Mesenchymal stem cell (in vitro differentiated cells and primary cell): ENCODE measurements around the gene URB1.
A peak's percentile ranks its signal among the peaks of the same experiment; 100 is the strongest.

Experiments used
- DNase-seq: peaks from one replicate; pipeline ENCODE4 v3.0.0-alpha.2; 2013
- H2AFZ ChIP-seq: one replicate; pipeline ENCODE4 v1.6.1; 2013; ENCODE audit warnings: low read depth, mild to moderate bottlenecking, control low read depth, inconsistent platforms, low read length, moderate library complexity
- H2AK5ac ChIP-seq: 2 replicates; pipeline ENCODE4 v1.6.1; 2013; ENCODE audit warnings: low read length, moderate library complexity, mild to moderate bottlenecking, inconsistent platforms; ENCODE audit not compliant: severe bottlenecking
- H2BK120ac ChIP-seq: one replicate; pipeline ENCODE4 v1.6.1; 2013; ENCODE audit warnings: low read depth, mild to moderate bottlenecking, inconsistent platforms, low read length, moderate library complexity
- H2BK12ac ChIP-seq, 2 experiments: one replicate each; pipeline ENCODE4 v1.6.1; 2013; ENCODE audit warnings: inconsistent platforms in 2 of 2, low read length in 2 of 2, mild to moderate bottlenecking in 2 of 2, moderate library complexity in 2 of 2, control low read depth in 1 of 2
- H2BK15ac ChIP-seq: one replicate; pipeline ENCODE4 v1.6.1; 2013; ENCODE audit warnings: mild to moderate bottlenecking, low read depth, inconsistent platforms; ENCODE audit not compliant: poor library complexity, severe bottlenecking
- H2BK5ac ChIP-seq: 2 replicates; pipeline ENCODE4 v1.6.1; 2013; ENCODE audit warnings: low read depth, mild to moderate bottlenecking, low read length, control low read depth, inconsistent platforms; ENCODE audit not compliant: poor library complexity, severe bottlenecking
- H3K14ac ChIP-seq, 2 experiments: one replicate each; pipeline ENCODE4 v1.6.1; 2013; ENCODE audit warnings: inconsistent platforms in 2 of 2, low read length in 2 of 2, control low read depth in 1 of 2, mild to moderate bottlenecking in 1 of 2, moderate library complexity in 1 of 2
- H3K18ac ChIP-seq, 2 experiments: one replicate each; pipeline ENCODE4 v1.6.1; 2013; ENCODE audit warnings: inconsistent platforms in 2 of 2, low read length in 2 of 2, control low read depth in 1 of 2, low read depth in 1 of 2, mild to moderate bottlenecking in 1 of 2
- H3K23ac ChIP-seq, 2 experiments: one replicate each; pipeline ENCODE4 v1.6.1; 2013; ENCODE audit warnings: inconsistent platforms in 2 of 2, low read length in 2 of 2, mild to moderate bottlenecking in 2 of 2, moderate library complexity in 2 of 2, control low read depth in 1 of 2
- H3K27ac ChIP-seq: 2 replicates; pipeline ENCODE4 v1.5.1; 2013; ENCODE audit warnings: mild to moderate bottlenecking, moderate library complexity, low read length, control low read depth, inconsistent platforms; ENCODE audit not compliant: poor library complexity, severe bottlenecking
- H3K27me3 ChIP-seq, 2 experiments: 2 replicates each; pipeline versions ENCODE4 v1.6.1 to v1.7.0; 2013; ENCODE audit warnings: low read length in 2 of 2, mild to moderate bottlenecking in 2 of 2, moderate library complexity in 2 of 2, control low read depth in 1 of 2, inconsistent platforms in 1 of 2; ENCODE audit not compliant: control insufficient read depth in 1 of 2, insufficient read depth in 1 of 2
- H3K36me3 ChIP-seq, 2 experiments: 2 replicates each; pipeline versions ENCODE4 v1.6.1 to v1.7.0; 2013; ENCODE audit warnings: low read length in 2 of 2, control low read depth in 1 of 2, inconsistent platforms in 1 of 2, low read depth in 1 of 2, mild to moderate bottlenecking in 1 of 2; ENCODE audit not compliant: insufficient read depth in 2 of 2, control insufficient read depth in 1 of 2
- H3K4ac ChIP-seq, 2 experiments: one replicate each; pipeline ENCODE4 v1.6.1; 2013; ENCODE audit warnings: inconsistent platforms in 2 of 2, low read length in 2 of 2, mild to moderate bottlenecking in 2 of 2, moderate library complexity in 2 of 2, control low read depth in 1 of 2, low read depth in 1 of 2
- H3K4me1 ChIP-seq: 2 replicates; pipeline ENCODE4 v1.6.1; 2013; ENCODE audit warnings: low read depth, low read length, control low read depth; ENCODE audit not compliant: control insufficient read depth, insufficient read depth
- H3K4me2 ChIP-seq: 2 replicates; pipeline ENCODE4 v1.6.1; 2013; ENCODE audit warnings: low read length, mild to moderate bottlenecking, inconsistent platforms; ENCODE audit not compliant: poor library complexity, severe bottlenecking
- H3K4me3 ChIP-seq, 2 experiments: 2 replicates each; pipeline versions ENCODE4 v1.5.1 to v1.7.0; 2013; ENCODE audit warnings: low read length in 2 of 2, mild to moderate bottlenecking in 2 of 2, control low read depth in 1 of 2, low read depth in 1 of 2; ENCODE audit not compliant: insufficient read depth in 1 of 2
- H3K79me1 ChIP-seq: replicated peaks from 2 replicates; pipeline ENCODE4 v1.6.1; 2013; ENCODE audit warnings: mild to moderate bottlenecking, control low read depth, low read length, inconsistent platforms; ENCODE audit not compliant: poor library complexity, severe bottlenecking
- H3K9ac ChIP-seq: 2 replicates; pipeline ENCODE4 v1.7.0; 2013; ENCODE audit warnings: mild to moderate bottlenecking, low read length, moderate library complexity
- H3K9me3 ChIP-seq: 2 replicates; pipeline ENCODE4 v1.7.0; 2013; ENCODE audit warnings: mild to moderate bottlenecking, low read length; ENCODE audit not compliant: control insufficient read depth
- H4K8ac ChIP-seq: one replicate; pipeline ENCODE4 v1.6.1; 2013; ENCODE audit warnings: inconsistent platforms, mild to moderate bottlenecking, low read length, moderate library complexity
- H4K91ac ChIP-seq: one replicate; pipeline ENCODE4 v1.6.1; 2013; ENCODE audit warnings: mild to moderate bottlenecking, low read length, inconsistent platforms
- WGBS: methylation state at CpG from one replicate; pipeline ENCODE4 v1.1.7; 2013; ENCODE audit warnings: mixed read lengths; 5-methylcytosine and 5-hydroxymethylcytosine counted together

URB1 gene

GRCh38 chr21:32403201-32403777 lies 10.5 kb upstream of the URB1 start:
- H3K27me3 ChIP-seq: peaks cover 0 to 24% of the 10 kb centered on the region in 2 experiments
- H3K4ac ChIP-seq: no peak overlapping the region
- H4K8ac ChIP-seq: no peak overlapping the region
- WGBS: 27% methylated on average over 5 of the region's 5 CpGs
- H2BK5ac ChIP-seq: no peak overlapping the region
- peak overlapping the region; percentile 19 for H3K9ac ChIP-seq
- H3K4me1 ChIP-seq: no peaks in the 10 kb centered on the region
- H3K4me3 ChIP-seq: no peak overlapping the region
- no peak overlapping the region for H4K91ac ChIP-seq
- no peaks in the 10 kb centered on the region for H3K9me3 ChIP-seq
- no peak overlapping the region for H3K4me2 ChIP-seq
- no peak overlapping the region for H3K14ac ChIP-seq
- H3K23ac ChIP-seq: no peak overlapping the region
- H2BK15ac ChIP-seq: no peak overlapping the region
- DNase-seq: peak; percentile 45
- no peak overlapping the region for H3K18ac ChIP-seq
- H2BK120ac ChIP-seq: no peak overlapping the region
- H2BK12ac ChIP-seq: no peak overlapping the region
- H2AFZ ChIP-seq: no peak overlapping the region
- no peaks in the 10 kb centered on the region for H3K36me3 ChIP-seq
- H2AK5ac ChIP-seq: no peak overlapping the region
- no peak overlapping the region for H3K27ac ChIP-seq
- no peaks in the 10 kb centered on the region for H3K79me1 ChIP-seq

GRCh38 chr21:32393677-32394001 lies 827 bp upstream of the URB1 start:
- H3K4me1 ChIP-seq: peaks cover 15% of the 10 kb centered on the region
- H3K23ac ChIP-seq: no peak overlapping the region
- H3K79me1 ChIP-seq: peaks cover 9% of the 10 kb centered on the region
- H2AFZ ChIP-seq: peak overlapping the region; percentile 10
- no peak overlapping the region for H3K14ac ChIP-seq
- H3K9ac ChIP-seq: peak overlapping the region; percentile 85
- H3K4ac ChIP-seq: no peak overlapping the region
- no peak for DNase-seq
- H4K91ac ChIP-seq: no peak overlapping the region
- H3K27me3 ChIP-seq: no peaks in the 10 kb centered on the region
- peak overlapping the region in 1 of 2 experiments; percentile 84 for H3K18ac ChIP-seq
- 94% methylated on average over 9 of the region's 9 CpGs for WGBS
- peaks cover 4 to 6% of the 10 kb centered on the region in 2 experiments for H3K36me3 ChIP-seq
- no peak overlapping the region for H2BK120ac ChIP-seq
- peak overlapping the region; percentile 99 for H4K8ac ChIP-seq
- H2BK5ac ChIP-seq: no peak overlapping the region
- H2AK5ac ChIP-seq: no peak overlapping the region
- no peak overlapping the region for H2BK12ac ChIP-seq
- H3K9me3 ChIP-seq: no peaks in the 10 kb centered on the region
- no peak overlapping the region for H3K27ac ChIP-seq
- peak overlapping the region in 1 of 2 experiments; percentile 96 for H3K4me3 ChIP-seq
- H3K4me2 ChIP-seq: no peak overlapping the region
- no peak overlapping the region for H2BK15ac ChIP-seq

GRCh38 chr21:32392299-32392879 lies 423 bp downstream of the URB1 start:
- Histone ChIP-seq H2BK12ac (no peak overlapping the region), H3K9ac (peak overlapping the region; percentile 85), H2BK15ac (no peak overlapping the region), H2AK5ac (no peak overlapping the region), H3K14ac (peak overlapping the region in 1 of 2 experiments; percentile 58), H2AFZ (peak overlapping the region; percentile 98), H3K27me3 (no peaks in the 10 kb centered on the region), H3K18ac (peak overlapping the region in 1 of 2 experiments; percentile 26), H3K4me3 (peak overlapping the region; percentile 96), H3K27ac (no peak overlapping the region), H3K4ac (peak overlapping the region in 1 of 2 experiments; percentile 47), H4K8ac (peak overlapping the region; percentile 27), H3K79me1 (peaks cover 11% of the 10 kb centered on the region), H2BK120ac (no peak overlapping the region), H4K91ac (no peak overlapping the region), H3K23ac (peak overlapping the region in 1 of 2 experiments; percentile 32), H3K4me1 (peaks cover 17% of the 10 kb centered on the region), H3K36me3 (peaks cover 6 to 7% of the 10 kb centered on the region in 2 experiments), H2BK5ac (no peak overlapping the region), H3K9me3 (no peaks in the 10 kb centered on the region), H3K4me2 (peak overlapping the region; percentile 77)
- DNase-seq: peak; percentile 37
- 4% methylated on average over 28 of the region's 32 CpGs for WGBS

- peaks cover 6 to 7% of the 10 kb centered on the region in 2 experiments for H3K36me3 ChIP-seq
- H4K91ac ChIP-seq: no peak overlapping the region
- no peak overlapping the region for H3K4ac ChIP-seq
- no peak overlapping the region for H2AK5ac ChIP-seq
- 89% methylated on average over 3 of the region's 4 CpGs for WGBS
- H3K9me3 ChIP-seq: no peaks in the 10 kb centered on the region
- H3K18ac ChIP-seq: no peak overlapping the region
- peak overlapping the region; percentile 77 for H3K4me2 ChIP-seq
- H3K14ac ChIP-seq: no peak overlapping the region
- peaks cover 18% of the 10 kb centered on the region for H3K4me1 ChIP-seq
- no peak overlapping the region for H3K23ac ChIP-seq
- no peaks in the 10 kb centered on the region for H3K27me3 ChIP-seq
- no peak overlapping the region for H2BK5ac ChIP-seq
- peak overlapping the region; percentile 85 for H3K9ac ChIP-seq
- H2AFZ ChIP-seq: no peak overlapping the region
- no peak overlapping the region for H2BK15ac ChIP-seq
- no peak overlapping the region for H2BK120ac ChIP-seq
- H3K4me3 ChIP-seq: peak overlapping the region in 1 of 2 experiments; percentile 96
- H2BK12ac ChIP-seq: no peak overlapping the region
- H3K27ac ChIP-seq: no peak overlapping the region
- no peak overlapping the region for H4K8ac ChIP-seq
- peaks cover 12% of the 10 kb centered on the region for H3K79me1 ChIP-seq
- DNase-seq: no peak
Observed at GRCh38 chr21:32391755-32392154, 1.1 kb downstream of the URB1 start.
